NOMO-1 (cell line): Measurements from ENCODE around the gene SULT1C3.
"Not testable (repeated sequence)": the region's sequence is repeated elsewhere in the genome, so short reads cannot be mapped to it uniquely, and the experiment has no call there.

Experiments
- DNase-seq, 2 experiments: peaks; one replicate each; lab custom pipeline; 2025; ENCODE audit not compliant: unreplicated experiment in 2 of 2; lab: John Stamatoyannopoulos, UW

SULT1C3 gene

DNA sequence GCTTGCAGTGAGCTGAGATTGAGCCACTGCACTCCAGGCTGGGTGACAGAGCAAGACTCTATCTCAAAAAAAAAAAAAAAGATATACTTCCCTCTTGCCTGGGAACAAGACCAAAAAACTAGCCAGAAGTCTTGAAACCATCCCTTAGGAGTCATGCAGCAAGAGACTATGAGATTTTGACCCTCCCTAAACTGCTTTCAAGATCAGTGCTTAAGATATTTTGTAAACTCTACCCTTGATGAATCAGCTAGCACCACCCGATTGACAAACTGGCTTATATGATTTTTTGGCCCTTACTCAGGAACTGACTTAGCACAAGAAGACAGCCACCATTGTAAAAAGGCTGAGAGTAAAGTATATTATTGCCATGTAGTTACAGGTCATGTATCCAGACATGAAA, 3.8 kb downstream of the SULT1C3 start:
- DNase-seq = no peak

DNA sequence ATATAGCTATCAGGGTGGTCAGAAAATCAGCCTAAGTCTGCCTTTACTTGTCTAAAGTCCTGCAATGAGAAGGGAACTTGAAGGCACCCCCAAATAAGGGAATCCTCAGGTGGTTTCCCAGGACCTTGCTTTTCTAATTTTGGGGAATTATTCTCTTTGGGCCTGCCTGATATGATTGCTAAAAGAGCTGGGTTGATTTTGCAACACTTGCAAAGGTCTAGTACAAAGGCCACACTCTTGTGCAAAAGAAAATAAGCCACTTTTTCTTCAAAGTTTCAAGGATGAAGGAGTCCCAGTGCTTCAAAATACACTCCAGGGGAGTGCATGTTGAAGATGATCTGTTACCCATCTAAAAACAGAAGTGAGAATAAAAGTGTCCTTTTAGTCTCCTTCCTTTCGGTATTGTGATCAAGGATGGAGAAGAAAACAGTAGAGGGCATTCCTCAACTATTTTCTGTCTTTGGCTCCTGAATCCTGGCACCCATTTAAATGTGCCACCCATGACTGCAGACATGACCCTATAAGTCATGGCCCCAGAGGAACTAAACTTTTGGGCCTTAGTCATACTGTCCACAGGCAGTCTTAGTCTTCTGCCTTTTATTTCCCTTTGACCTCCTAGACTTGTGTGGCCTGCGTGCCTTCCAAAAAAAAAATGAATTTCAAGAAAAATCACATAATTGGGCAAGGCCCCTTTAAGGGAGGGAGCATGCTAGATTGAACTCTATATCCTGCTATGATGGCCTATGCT, 5.1 kb downstream of the SULT1C3 start:
- DNase-seq = no peak

DNA sequence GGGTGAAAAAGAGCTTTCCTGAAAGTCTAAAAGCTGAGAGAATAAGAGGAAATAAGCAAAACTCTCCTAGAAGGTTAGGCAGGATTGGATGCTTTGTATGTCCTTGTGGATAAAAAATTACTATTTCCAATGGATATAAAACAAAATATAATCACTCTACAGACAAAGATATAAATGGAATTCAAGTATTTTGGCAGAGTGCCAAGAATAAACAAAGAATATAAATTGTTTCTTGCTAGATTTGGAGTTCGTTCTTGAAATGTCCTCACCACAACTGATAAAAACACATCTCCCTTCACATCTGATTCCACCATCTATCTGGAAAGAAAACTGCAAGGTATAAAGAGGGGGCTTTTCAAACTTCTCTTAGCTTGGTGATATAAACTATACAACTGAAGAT, 13.3 kb downstream of the SULT1C3 start:
- DNase-seq = no peak

DNA sequence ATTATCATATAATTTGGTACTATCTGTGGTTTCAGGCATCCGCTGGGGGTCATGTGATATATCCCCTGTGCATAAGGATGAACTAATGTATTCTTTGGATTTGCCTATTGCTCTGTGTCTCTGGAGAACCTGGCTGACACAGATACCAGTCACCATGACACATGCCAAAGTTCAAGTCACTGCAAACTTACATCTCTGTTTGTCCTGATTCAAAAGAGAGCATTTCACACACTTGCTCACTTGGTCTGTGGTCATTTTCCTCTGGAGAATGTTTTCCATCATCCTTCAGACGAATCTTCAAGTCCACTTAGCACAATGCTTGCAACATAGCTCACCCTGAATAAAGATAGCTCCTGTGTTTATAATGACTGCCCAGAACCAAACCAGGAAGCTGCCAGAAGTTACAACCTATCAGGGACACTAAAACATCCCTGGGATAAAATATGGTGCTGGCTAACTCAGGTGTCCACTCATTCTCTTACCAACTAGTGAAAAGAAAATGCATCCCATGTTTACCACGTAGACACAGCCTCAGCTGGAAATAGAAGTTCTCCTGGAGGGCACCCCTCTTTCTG, 18.1 kb downstream of the SULT1C3 start:
- DNase-seq = no peak

DNA sequence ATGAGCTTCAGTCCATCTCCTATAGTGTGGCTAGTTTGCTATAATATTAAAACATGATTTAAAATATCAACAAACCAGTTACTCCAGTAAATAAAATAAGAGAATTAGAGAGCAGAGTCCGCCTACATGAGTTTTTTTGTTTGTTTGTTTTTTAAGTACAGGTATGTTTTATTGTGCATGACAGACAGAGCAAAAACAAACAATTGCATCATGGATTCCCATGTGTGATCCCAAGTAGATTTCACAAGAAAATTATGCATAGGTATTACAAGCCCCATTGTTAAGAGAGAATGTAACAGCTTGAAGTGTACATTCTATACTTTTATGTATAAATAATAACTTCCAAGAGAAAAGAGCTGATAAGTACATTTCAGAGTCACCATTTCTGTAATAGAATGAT, 21.0 kb downstream of the SULT1C3 start:
- DNase-seq = no peak

DNA sequence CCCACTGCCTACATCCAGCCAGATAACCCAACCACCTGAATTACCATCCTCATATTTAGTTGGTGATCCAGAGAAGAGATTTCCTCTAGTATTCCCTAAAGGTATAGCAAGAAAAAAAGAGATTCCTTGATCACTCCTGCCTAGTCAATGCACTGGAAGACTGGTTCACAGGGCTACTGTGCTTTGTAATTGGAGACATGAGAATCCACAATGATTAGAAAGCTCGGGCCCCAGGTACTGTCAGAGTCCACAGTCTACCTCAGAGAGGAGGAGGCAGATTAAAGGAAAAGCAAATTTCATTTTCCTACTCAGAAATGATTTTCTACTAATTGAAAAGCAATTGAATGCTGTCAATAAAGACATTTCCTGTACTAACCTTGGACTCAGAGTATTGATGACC, 22.3 kb downstream of the SULT1C3 start:
- no peak for DNase-seq

DNA sequence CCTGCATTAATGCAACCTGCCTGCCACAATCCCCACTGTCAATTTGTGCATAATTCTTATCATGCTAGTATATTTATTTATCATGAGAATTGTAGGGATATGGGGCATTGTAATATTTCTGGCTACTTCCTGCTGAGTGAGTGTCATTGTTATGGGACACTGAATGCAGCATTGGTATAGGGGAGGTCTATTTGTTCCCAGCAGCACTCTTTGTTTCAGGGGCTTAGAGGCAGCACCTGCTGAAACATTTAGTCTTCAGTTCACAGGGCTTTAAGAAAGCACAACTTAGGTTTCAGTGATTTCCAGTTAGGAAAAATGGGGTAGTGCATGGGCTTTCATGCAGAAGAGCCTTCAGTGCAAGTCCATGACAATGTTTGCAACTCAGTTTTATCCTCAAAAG, 23.6 kb downstream of the SULT1C3 start:
- no peak for DNase-seq

DNA sequence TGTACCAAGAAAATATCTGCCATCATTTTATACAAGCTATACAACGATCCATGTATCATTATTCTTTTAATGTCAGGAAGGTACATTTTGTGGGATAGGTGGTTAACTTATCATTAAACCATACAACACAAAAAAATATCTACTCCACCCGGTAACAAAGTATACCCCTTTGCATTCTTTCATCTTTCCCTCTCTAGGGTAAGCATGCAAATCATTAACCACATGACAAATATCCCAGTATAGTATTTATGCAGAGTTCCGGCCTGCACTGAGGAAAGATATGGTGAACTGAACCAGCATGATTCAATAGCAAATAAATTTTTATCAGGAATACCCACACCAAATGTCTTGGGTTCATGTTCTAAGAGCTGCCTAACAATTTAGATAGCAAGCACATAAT, 26.4 kb downstream of the SULT1C3 start:
- no peak for DNase-seq

DNA sequence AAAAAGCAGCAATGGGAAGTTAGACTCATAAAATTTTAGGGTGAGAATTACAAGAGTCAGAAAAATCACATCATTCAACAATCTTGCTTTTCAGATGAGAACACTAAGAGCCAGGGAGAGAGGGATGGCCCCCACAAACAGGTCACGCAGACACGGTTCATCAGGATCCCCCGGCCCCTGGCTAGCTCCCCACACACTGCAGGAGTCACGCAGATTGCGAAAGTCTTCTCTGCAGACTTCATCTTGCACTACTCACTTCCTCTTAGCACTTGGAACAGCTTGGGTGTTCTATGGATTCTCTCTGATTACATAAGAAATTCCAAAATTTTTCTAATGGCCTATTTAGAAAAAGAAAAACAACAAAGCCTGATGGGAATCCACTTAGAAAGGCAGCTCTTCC, 27.3 kb downstream of the SULT1C3 start:
- peak; percentile 12 to 40 for DNase-seq

DNA sequence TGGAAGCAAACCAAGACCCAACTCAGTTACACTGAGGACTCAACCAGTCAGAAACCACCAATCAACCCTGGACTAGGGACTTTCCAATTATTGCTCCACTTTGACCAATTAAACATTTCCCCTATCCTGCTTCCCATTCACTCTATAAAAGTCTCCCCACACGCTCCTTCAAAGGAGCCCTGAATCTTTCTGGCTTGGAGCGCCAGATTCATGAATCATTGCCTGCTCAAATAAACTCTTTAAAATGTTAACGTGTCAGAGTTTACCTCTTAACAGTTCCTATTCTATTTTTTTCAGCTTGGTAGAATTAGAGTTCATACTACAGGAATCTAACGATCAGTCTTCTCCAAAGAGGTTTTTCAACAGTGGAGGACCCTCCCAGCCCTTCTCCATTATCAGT, 28.2 kb downstream of the SULT1C3 start:
- DNase-seq = no peak

DNA sequence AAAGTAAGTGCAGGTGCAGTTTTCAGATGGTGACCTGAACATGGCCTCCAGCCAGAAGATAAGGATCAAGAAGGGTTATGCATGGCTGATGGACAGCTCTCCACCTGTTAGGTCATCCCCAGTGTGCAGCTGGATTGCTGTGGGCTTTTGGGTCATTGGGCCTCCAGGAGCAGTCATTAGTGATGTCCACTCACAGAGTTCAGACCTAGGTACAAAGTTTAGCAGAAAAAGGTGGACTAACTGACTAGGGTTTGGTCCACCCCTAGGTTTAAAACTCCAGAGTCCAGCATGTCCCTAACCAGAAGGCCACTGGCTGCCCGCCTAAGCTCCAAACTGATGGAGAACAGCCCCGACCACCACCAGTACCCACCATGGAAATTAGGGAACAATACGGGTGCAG, 30.6 kb downstream of the SULT1C3 start:
- DNase-seq = no peak

DNA sequence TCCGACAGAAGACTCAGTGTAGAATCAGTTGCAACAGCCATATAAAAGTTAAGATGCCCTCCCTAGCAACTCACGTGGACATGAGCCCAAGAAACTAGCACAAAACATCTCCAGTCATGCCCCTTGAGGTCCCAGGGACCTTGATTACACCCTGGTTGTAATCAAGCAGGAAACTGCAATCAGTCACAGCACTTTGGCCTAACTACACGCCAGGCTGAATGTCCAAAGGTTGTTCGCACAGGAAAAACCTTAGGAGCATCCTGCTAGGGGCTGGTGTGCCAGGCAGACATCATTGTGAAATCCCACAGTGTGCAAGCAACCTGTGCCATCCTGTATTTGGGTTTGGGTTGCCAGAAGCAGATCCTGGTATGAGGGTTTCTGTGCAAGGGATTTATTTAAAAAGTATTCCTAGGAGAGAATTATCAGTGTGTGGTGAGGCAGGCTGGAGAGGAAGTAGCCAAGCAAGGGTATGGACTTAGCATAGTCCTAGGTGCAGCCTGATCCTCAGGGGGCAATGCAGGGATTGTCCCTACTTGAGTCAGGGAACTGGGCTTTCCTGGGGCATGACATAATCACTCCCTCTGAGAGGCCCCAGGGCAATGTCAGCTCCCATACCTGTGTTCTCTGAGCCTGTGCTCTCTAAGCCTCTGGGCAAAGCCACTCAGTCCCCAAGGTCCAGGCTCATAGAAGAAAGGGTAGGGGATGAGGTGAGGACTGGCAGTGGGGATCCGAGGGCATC, 31.2 kb downstream of the SULT1C3 start:
- no peak for DNase-seq

DNA sequence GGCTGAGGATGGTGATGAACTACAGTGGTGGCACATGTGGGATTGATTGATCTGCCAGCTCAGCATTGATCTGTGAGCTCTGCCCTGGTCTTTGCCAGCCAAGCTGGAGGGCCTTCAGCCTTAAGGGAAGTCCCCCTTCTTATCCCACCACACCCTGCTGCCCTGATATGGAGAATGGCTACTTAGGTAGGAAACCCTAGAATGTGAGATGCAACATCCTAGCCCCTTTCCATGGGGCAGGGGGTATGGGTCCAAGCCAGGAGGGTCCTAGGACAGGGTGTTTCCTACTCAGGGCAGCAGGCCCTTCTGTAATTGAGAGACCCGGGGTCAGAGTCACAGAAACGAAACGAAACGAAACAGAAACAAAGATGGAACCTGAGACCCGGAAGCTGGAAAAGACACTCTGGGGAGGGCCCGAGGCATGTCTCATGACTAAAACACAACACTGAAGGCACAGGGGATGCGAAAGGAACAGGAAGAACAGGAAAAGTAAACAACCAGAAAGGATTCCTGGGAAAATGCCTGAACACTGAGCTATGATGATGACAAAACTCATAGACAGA, 32.0 kb downstream of the SULT1C3 start:
- DNase-seq = no peak

DNA sequence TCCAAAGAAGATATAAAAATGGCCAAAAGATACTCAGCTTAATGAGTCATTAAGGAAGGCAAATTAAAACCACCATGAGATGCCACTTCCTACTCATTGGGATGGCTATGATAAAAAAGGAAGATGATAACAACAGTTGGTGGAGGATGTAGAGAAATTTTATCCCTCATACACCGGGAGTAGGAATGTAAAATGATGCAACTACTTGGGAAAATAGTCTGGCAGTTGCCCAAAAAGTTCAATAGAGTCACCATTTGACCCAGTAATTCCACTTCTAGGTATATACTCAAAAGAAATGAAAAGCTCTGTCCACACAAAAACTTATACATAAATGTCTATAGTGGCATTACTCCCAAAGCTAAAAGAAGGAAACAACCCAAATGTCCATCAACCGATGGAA, 38.9 kb downstream of the SULT1C3 start:
- DNase-seq = no peak

DNA sequence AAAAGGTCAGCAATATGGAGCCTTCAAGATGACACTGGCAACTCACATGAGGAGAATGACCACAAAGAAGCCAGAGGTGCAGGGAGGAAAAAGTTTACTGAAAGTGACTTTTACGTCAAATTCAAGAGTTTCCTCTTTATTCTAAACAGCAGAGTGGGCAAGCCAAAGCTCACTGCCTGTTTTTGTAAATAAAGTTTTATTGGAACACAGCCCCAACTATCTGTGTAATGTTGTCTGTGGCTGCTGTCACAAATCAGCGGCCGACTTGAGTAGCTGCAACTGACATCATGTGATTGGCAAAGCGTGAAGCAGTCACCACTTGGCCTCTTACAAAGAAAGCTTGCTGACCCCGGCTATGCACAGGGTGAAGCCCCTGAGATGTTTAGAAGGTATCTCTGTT, 39.7 kb downstream of the SULT1C3 start:
- no peak for DNase-seq

DNA sequence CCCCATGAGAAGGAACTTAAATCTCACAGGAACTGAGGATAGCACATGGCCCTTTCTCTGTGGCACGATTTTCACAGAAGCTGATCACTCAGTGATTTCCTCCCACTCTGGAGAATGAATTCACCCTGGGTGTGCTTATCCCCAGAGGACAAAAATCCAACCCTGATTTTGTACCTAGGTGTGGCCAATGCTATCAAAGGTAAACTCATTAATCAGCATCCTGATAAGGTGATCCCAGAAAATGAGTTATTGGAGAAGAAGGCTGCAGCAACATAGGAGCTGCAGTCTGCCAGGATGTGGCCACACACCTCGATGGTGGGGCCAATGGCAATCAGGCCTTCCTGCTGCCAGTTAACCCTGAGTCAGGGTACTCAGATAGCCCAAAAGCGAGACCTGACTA, 40.7 kb downstream of the SULT1C3 start:
- DNase-seq = no peak

DNA sequence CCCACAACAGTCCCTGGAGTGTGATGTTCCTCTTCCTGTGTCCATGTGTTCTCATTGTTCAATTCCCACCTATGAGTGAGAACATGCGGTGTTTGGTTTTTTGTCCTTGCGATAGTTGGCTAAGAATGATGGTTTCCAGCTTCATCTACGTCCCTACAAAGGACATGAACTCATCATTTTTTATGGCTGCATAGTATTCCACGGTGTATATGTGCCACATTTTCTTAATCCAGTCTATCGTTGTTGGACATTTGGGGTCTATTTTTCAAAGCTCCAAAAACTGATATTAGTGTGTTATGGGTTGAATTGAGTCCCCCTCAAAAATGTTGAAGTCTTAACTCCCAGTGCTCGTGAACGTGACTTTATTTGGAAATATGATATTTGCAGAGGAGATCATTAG, 44.8 kb downstream of the SULT1C3 start:
- DNase-seq = not testable (repeated sequence)

DNA sequence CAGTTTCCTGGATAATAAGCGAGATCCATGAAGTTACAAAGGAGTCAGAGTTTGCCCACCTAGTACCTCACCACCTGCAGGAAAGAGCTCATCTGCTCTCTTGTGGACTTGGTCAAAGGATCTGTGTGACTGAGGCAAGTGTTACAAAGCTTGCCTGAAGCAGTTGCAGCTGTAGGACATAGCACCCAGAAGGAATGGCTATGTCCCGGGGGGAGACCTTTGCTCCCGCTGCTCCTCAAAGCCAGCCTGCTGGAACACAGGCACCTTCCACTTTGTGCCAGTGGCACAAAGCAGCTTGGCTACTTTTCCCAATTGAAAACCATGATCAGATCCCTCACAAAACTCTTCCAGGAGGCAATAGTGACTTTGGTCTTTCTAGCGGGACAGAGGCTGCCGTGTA, 45.8 kb downstream of the SULT1C3 start:
- DNase-seq = no peak

DNA sequence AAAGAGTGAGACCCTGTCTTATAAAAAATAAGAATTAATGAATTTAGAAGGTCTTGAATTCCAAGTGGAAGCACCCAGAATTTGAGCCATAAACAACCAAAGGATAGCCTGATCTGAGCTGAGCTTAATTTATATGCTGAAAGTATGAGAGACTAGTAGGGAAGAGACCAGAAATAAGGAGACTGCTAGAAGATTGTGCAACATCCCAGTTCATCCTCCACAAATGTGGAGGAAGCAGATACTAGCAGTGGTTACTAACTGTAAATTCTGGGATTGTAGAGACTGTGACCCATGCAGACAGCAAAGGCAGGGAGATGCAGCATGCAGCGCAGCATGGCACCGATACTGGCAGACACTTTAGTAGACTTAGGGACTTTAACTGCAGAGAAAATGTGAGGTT, 47.4 kb downstream of the SULT1C3 start:
- no peak for DNase-seq

DNA sequence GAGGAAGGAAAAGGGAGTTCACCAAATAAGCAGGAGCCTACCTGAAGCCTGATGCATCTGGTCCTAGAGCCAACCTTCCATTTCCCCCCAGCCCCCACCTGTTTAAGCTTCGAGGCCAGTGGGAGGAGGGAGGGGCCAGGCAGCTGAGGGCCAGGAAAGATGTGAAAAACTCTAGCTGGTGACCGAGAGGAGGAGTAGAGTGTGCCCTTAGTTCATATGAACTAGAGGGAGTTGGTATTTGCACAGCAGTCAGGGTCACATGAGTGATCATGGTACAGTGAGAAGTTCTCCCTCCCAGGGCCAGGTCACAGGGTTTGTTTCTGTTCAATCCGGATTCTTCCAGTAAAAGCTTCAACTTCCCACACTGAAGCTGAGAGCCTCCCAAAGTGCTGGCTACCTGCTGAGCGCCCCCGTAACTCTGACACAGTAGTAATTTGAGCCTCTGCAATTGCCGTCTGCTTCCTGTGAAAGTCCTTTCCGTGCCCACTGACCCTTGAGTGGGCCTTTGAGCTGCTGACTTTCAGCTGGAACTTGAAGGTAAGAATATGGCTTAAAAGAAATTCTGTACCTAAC, 48.9 kb downstream of the SULT1C3 start, which contains the start of gene SULT1C2:
Gene SULT1C2, plus strand, starts transcription at position 362 of the 573 bp plus-strand sequence. CDS start 4,773 bp downstream, outside the sequence.
- no peak for DNase-seq

DNA sequence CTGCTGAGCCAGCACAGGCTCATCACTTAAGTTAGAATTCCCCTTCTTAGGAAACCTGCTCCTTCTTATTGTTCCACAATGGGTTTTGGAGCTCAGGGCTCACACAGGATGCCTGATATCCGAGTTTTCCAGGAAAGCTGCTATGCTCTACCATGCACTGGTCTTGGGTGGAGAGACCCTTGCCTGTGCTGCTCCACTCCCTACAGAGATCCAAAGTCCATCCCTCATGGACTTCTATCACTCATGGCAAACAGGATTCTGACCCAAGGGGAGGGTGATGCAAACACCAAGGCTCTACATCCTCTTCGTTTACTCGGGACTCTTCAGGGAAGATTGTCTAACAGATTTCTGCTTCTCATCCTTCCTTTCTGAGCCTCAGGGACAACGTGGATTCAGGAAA, 54.1 kb downstream of the SULT1C3 start:
- DNase-seq = no peak
